ENCODE results near the gene TNFRSF21. TPM values are rescaled to one million over a fixed set of nuclear protein-coding genes. Genes with fewer than 3 reads are reported as not detected.
"Not testable (repeated sequence)": the region's sequence is repeated elsewhere in the genome, so short reads cannot be mapped to it uniquely, and the experiment has no call there.

Gene TNFRSF21
- polyA plus RNA-seq, 1 donor (not counting 4 experiments of a cell fraction or from before 2014, with no cell fraction given): 50.2 TPM

GRCh38 chr6:47275640-47276039, 34.1 kb downstream of the TNFRSF21 start:
- no peak for TF ChIP-seq CTCF (optimal IDR thresholded peaks at IDR 0.05 in 1 of 3, IDR thresholded peaks at IDR 0.05 in 1 of 3, conservative IDR thresholded peaks at IDR 0.05 in 1 of 3; ENCODE audit: extremely low read depth in 1 of 3, insufficient read depth in 2 of 3, low read length in 3 of 3)
- TF ChIP-seq EZH2 (IDR thresholded peaks at IDR 0.05; ENCODE audit: low read length): no peak
- H3K27ac ChIP-seq (ENCODE audit: control insufficient read depth, insufficient read depth, low read length): no peak overlapping the region
- H4K20me1 ChIP-seq (ENCODE audit: control insufficient read depth, extremely low read depth, insufficient read depth, low read length): peaks cover 4% of the 10 kb centered on the region
- no peaks in the 10 kb centered on the region for H3K9me1 ChIP-seq (ENCODE audit: control insufficient read depth, extremely low read depth, insufficient read depth, low read length)
- no peak overlapping the region for H2AFZ ChIP-seq (ENCODE audit: control insufficient read depth, low read length)
- peaks cover 4% of the 10 kb centered on the region for H3K4me1 ChIP-seq (ENCODE audit: control insufficient read depth, extremely low read depth, insufficient read depth, low read length)
- H3K27me3 ChIP-seq (ENCODE audit: control insufficient read depth, extremely low read depth, insufficient read depth, low read length): no peaks in the 10 kb centered on the region
- DNase-seq (ENCODE audit: low read depth, low spot score) (no peak), FAIRE-seq (no peak)
- no peak overlapping the region for H3K9ac ChIP-seq (ENCODE audit: control insufficient read depth, extremely low read depth, insufficient read depth, low read length)
- peaks cover 7 to 11% of the 10 kb centered on the region in 2 experiments for H3K36me3 ChIP-seq (ENCODE audit: control insufficient read depth in 2 of 2, extremely low read depth in 1 of 2, insufficient read depth in 2 of 2, low read length in 2 of 2)
- no peak overlapping the region for H3K4me2 ChIP-seq (ENCODE audit: control insufficient read depth, extremely low read depth, insufficient read depth, low read depth, low read length)
- H3K4me3 ChIP-seq (ENCODE audit: control insufficient read depth in 2 of 3, extremely low read depth in 1 of 3, insufficient read depth in 2 of 3, low read depth in 1 of 3, low read length in 3 of 3): no peak overlapping the region
- no peaks in the 10 kb centered on the region for H3K9me3 ChIP-seq (ENCODE audit: control insufficient read depth, low read depth, low read length)
- peaks cover 72% of the 10 kb centered on the region for H3K79me2 ChIP-seq (ENCODE audit: control insufficient read depth, insufficient read depth, low read length)
- dilution Hi-C loops (cut with MboI; ENCODE audit: extremely low pct_ligation_motif_present, low sequenced_read_pairs): no loop called here

GRCh38 chr6:47275132-47275531, 34.6 kb downstream of the TNFRSF21 start:
- H3K4me1 ChIP-seq (ENCODE audit: control insufficient read depth, extremely low read depth, insufficient read depth, low read length); H3K9ac ChIP-seq (ENCODE audit: control insufficient read depth, extremely low read depth, insufficient read depth, low read length); H3K4me2 ChIP-seq (ENCODE audit: control insufficient read depth, extremely low read depth, insufficient read depth, low read depth, low read length); H3K27ac ChIP-seq (ENCODE audit: control insufficient read depth, insufficient read depth, low read length); H2AFZ ChIP-seq (ENCODE audit: control insufficient read depth, low read length); H3K27me3 ChIP-seq (ENCODE audit: control insufficient read depth, extremely low read depth, insufficient read depth, low read length); DNase-seq (ENCODE audit: low read depth, low spot score); H3K9me1 ChIP-seq (ENCODE audit: control insufficient read depth, extremely low read depth, insufficient read depth, low read length); H3K4me3 ChIP-seq (ENCODE audit: control insufficient read depth in 2 of 3, extremely low read depth in 1 of 3, insufficient read depth in 2 of 3, low read depth in 1 of 3, low read length in 3 of 3); FAIRE-seq; dilution Hi-C loops (cut with MboI; ENCODE audit: extremely low pct_ligation_motif_present, low sequenced_read_pairs); H3K9me3 ChIP-seq (ENCODE audit: control insufficient read depth, low read depth, low read length); H4K20me1 ChIP-seq (ENCODE audit: control insufficient read depth, extremely low read depth, insufficient read depth, low read length): not testable (repeated sequence)
- Histone ChIP-seq H3K36me3 (ENCODE audit: control insufficient read depth in 2 of 2, extremely low read depth in 1 of 2, insufficient read depth in 2 of 2, low read length in 2 of 2) (peaks cover 7 to 11% of the 10 kb centered on the region in 2 experiments), H3K79me2 (ENCODE audit: control insufficient read depth, insufficient read depth, low read length) (peaks cover 73% of the 10 kb centered on the region)

- no peaks in the 10 kb centered on the region for H3K9me3 ChIP-seq (ENCODE audit: control insufficient read depth, low read depth, low read length)
- H3K4me2 ChIP-seq (ENCODE audit: control insufficient read depth, extremely low read depth, insufficient read depth, low read depth, low read length): no peak overlapping the region
- DNase-seq (ENCODE audit: low read depth, low spot score) (no peak), FAIRE-seq (no peak)
- peaks cover 7 to 8% of the 10 kb centered on the region in 2 experiments for H3K36me3 ChIP-seq (ENCODE audit: control insufficient read depth in 2 of 2, extremely low read depth in 1 of 2, insufficient read depth in 2 of 2, low read length in 2 of 2)
- H3K9me1 ChIP-seq (ENCODE audit: control insufficient read depth, extremely low read depth, insufficient read depth, low read length): no peaks in the 10 kb centered on the region
- H3K9ac ChIP-seq (ENCODE audit: control insufficient read depth, extremely low read depth, insufficient read depth, low read length): no peak overlapping the region
- no peaks in the 10 kb centered on the region for H3K4me1 ChIP-seq (ENCODE audit: control insufficient read depth, extremely low read depth, insufficient read depth, low read length)
- H3K4me3 ChIP-seq (ENCODE audit: control insufficient read depth in 2 of 3, extremely low read depth in 1 of 3, insufficient read depth in 2 of 3, low read depth in 1 of 3, low read length in 3 of 3): no peak overlapping the region
- H3K79me2 ChIP-seq (ENCODE audit: control insufficient read depth, insufficient read depth, low read length): peaks cover 66% of the 10 kb centered on the region
- no peak for TF ChIP-seq CTCF (optimal IDR thresholded peaks at IDR 0.05 in 1 of 3, IDR thresholded peaks at IDR 0.05 in 1 of 3, conservative IDR thresholded peaks at IDR 0.05 in 1 of 3; ENCODE audit: extremely low read depth in 1 of 3, insufficient read depth in 2 of 3, low read length in 3 of 3)
- TF ChIP-seq EZH2 (IDR thresholded peaks at IDR 0.05; ENCODE audit: low read length): no peak
- no peak overlapping the region for H3K27ac ChIP-seq (ENCODE audit: control insufficient read depth, insufficient read depth, low read length)
- no peak overlapping the region for H2AFZ ChIP-seq (ENCODE audit: control insufficient read depth, low read length)
- dilution Hi-C loops (cut with MboI; ENCODE audit: extremely low pct_ligation_motif_present, low sequenced_read_pairs): no loop called here
- H4K20me1 ChIP-seq (ENCODE audit: control insufficient read depth, extremely low read depth, insufficient read depth, low read length): no peaks in the 10 kb centered on the region
- no peaks in the 10 kb centered on the region for H3K27me3 ChIP-seq (ENCODE audit: control insufficient read depth, extremely low read depth, insufficient read depth, low read length)
These were observed 41.0 kb downstream of the TNFRSF21 start for GRCh38 chr6:47268572-47269187.
